GM19099 (cell line): Measurements from ENCODE around the gene ADAMTS17.

Source experiments
- POLR2A ChIP-seq: IDR thresholded peaks from 3 replicates; pipeline ENCODE4 v1.6.1; 2011; ENCODE audit warnings: low read depth; ENCODE audit not compliant: insufficient read length; ENCODE audit errors: extremely low read depth

ADAMTS17 gene

GRCh38 chr15:100002086-100002620 is 339.6 kb downstream of the ADAMTS17 start:
- TF ChIP-seq POLR2A, result no peak

- TF ChIP-seq POLR2A, result no peak
Measured at GRCh38 chr15:100001405-100001804, 340.4 kb downstream of the ADAMTS17 start.

DNA sequence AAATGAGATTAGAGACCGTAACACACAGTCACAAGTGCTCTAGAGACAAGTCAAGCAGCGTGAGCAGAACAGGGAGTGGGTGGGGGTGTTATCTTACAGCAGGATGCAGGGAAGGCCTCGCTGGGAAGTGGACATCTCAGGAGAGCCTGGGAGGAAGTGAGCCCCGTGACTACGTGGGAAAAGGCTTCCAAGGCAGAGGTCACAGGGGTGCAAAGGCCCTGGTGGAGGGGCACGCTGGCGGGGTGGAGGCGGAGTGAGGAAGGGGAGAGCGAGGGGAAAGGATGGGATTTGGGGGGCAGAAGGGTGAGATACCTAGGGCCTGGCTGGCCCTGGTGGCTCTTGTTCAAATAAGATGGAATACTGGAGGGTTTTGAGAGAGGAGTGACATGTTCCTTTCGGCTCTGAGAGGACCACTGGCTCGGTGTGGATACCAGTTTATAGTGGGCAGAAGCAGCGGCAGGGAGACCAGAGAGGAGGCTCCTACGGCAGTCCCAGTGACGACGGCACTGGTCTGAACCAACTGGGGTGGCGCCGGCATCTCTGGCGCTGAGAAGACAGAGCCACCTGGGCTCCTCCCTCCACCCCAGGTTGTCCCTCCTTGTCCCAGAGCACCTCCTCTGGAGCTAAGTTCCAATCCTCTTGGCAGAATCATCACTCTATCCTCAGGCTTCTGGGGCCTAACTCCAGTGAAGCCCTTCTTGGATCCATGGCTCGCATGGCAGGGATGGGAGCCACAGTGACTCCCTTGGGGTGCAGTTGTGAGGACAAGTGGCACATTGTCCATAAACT is 342.3 kb downstream of the ADAMTS17 start:
- no peak for TF ChIP-seq POLR2A

GRCh38 chr15:99998661-99999101 is 343.1 kb downstream of the ADAMTS17 start:
- TF ChIP-seq POLR2A, result no peak

DNA sequence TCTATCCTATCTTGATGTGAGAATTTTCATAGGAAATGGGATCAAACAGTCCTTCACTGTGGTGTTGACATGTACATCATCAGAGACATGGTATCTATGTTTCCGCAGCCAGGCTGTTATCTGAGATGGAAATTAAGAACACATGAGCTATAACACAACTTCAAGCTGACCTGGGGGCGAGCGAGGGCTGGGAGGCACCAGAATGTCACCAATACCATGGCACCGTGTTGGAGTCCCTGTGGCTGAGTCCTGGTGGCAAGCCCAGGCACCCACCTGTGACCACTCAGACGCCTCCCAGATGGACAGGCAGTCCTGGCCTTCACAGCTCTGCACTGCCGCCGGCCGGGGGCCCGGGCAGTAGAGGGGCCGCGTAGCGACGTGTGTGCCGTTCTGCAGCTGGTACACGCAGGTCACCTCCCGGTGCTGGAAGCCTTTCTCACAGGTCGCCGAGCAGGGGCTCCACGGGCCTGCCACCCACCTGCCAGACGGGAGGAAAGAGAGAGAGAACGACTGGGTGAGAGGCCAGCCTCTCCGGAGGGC is 344.6 kb downstream of the ADAMTS17 start:
- no peak for TF ChIP-seq POLR2A

- TF ChIP-seq POLR2A, result no peak
Measured at GRCh38 chr15:99996660-99997059, 345.1 kb downstream of the ADAMTS17 start.

GRCh38 chr15:99995543-99995942 is 346.2 kb downstream of the ADAMTS17 start:
- TF ChIP-seq POLR2A, result no peak

- no peak for TF ChIP-seq POLR2A
Measured at GRCh38 chr15:99994849-99995248, 346.9 kb downstream of the ADAMTS17 start.

- no peak for TF ChIP-seq POLR2A
Measured at GRCh38 chr15:99993681-99994131, 348.1 kb downstream of the ADAMTS17 start.

DNA sequence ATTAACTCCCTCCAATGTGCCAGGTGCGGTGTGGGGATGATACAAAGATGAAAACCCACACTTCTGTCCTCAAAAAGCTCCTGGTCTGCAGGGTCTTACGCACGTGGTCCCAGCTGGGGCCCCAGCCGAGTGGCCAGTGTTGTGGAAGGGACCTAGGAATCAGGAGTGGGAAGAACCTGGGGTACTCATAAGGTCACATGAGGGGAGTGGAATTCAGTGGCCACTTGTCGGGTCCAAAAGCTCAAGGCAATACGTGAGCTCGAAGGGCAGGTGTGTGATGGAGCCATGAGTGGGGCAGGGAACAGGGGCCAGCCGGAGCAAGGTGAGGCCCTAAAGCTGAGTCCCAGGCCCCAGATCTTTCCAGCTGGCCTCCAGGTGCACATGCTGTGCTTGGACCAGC is 348.5 kb downstream of the ADAMTS17 start:
- TF ChIP-seq POLR2A, result no peak

DNA sequence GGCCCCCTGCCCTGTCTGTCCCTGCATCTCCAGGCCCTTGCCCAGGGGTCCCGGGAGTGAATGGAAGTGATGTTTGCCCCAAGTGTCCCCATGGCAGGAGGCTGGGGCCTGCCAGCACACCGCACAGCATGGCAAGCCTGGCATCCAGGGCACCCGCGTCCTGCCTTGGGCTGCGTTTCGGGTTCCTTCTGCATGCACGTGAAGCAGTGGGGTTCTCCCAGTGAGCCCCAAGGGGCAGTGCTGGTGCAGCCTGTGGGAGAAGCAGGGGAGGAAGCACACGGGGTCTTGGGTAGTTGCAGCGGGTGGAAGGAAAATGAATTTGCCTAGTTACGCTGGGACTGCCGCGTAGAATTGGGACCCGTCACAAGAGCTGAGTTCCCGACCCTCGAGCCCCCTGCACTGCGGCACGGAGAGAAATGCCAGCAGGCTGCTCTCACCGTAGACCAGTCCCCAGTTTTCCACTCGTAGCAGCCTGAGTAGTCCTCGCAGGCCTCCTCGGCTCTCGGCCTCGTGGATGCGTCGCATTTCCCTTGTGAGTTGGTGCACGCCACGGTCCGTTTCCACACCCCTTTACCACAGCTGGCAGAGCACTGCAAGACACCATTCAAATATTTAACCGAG is 349.1 kb downstream of the ADAMTS17 start:
- no peak for TF ChIP-seq POLR2A

- no peak for TF ChIP-seq POLR2A
Measured at GRCh38 chr15:99989095-99989494, 352.7 kb downstream of the ADAMTS17 start.

- no peak for TF ChIP-seq POLR2A
Measured at GRCh38 chr15:99987701-99988100, 354.1 kb downstream of the ADAMTS17 start.

- no peak for TF ChIP-seq POLR2A
Measured at GRCh38 chr15:99987119-99987506, 354.7 kb downstream of the ADAMTS17 start.

- no peak for TF ChIP-seq POLR2A
Measured at GRCh38 chr15:99986297-99987118, 355.3 kb downstream of the ADAMTS17 start.
